ENCODE measurements around the gene EDN2.

The EDN2 gene

DNA sequence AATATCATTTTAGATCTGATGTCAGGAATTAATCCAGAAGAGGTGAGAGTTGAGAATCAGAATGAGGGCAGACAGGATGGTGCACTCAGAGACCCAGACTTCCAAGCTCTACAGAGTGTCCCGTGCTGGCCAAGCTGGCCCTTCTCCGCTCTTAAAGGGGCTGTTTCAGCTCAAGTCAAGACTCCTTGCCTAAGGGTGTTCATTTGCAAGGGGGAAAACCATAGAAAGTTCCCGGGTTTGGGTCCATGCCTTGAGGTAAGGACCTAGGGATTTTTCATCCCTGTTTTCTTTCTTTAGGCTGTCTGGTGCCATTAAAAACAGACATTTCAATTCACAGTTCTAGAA lies 47.5 kb downstream of the EDN2 start:
- no peak for DNase-seq (ENCODE audit: low read depth)

DNA sequence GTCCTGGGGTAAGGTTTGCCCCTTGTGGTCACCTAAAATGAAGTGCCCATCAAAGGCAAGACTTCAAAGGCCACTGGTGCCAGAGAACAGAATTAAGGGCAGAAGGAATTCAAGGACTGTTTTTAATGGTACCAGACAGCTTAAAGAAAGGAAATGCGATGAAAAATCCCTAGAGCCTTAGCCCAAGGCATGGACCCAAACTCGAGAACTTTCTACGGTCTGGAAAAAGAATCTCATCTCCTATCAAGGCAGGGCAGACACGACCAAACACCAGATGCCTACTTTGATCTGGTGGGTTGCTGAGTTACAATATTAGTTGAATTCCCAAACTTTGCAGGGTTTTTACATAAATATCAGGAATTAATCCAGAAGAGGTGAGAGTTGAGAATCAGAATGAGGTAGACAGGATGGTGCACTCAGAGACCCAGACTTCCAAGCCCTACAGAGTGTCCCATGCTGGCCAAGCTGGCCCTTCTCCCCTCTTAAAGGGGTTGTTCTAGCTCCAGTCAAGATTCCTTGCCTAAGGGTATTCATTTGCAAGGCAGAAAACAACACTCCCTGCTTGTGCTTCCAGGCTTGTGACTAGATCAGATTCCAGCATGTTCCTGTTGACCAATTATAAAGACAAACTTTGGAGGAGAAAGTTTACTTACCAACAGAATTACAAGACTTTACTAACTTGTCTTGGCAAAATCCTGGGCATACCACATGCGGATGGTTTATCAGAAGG lies 48.0 kb downstream of the EDN2 start:
- DNase-seq (ENCODE audit: low read depth) = no peak

DNA sequence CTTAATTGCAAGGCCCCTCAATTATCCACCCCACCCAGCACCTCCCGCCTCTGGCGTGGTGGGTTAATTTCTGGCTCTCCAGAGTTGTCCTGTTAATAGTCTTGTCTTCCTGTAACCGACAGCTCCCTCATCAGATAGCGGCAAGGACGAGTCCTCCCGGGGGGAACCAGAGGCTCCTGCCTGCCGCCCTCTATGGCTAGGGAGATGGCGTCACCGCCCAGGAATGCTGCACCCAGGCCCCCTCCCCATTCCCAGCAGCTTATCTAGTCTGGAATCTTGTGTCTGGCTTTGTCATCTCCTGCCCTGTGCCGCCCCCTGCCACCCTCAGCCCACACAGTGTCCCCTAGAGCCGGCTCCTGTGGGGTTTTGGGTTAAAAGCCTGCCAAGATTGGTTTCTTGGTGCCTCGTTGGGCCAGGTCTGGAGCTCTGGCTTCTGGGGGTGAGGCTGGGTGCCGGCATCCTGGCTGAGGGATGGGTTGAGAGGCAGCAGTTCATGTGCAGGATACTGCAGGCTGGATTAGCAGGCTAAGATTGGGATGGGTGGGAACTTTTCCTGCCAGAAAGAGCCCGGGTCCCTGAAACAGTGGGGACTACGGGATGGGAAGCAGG lies 48.8 kb downstream of the EDN2 start:
- no peak for DNase-seq (ENCODE audit: low read depth)

DNA sequence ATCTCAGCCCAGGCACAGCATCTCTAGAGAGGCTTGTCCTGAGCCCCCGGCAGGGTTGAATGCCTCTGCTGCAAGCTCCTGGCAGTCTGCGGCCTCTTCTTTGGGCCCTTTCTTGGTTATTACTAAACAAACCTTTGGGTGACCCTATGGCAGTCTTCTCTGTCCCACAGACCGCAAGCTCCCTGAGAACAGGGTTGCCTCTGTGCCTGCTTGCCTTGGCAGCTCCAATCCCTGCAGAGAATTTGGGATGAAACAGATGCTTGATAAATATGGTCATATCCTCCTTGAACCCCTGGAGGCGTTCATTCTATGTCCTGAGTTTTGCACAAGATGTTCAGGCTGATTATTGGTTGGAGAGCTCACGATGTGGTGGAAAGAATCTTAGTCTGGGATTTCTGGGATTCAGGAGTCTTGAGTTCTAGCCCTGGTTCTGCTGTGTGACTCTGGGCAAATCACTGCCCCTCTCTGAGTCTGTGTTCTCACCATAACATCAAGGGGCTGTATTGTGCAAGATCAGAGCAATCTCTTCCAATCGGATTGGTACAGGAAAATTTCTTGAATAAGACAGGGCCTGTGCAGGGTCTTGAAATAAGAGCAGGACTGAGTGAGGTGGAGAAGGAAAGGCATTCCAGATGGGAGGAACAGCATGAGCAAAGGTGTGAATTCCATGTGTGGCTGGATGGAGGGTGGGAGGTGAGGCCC lies 49.6 kb downstream of the EDN2 start:
- DNase-seq (ENCODE audit: low read depth) = no peak

DNA sequence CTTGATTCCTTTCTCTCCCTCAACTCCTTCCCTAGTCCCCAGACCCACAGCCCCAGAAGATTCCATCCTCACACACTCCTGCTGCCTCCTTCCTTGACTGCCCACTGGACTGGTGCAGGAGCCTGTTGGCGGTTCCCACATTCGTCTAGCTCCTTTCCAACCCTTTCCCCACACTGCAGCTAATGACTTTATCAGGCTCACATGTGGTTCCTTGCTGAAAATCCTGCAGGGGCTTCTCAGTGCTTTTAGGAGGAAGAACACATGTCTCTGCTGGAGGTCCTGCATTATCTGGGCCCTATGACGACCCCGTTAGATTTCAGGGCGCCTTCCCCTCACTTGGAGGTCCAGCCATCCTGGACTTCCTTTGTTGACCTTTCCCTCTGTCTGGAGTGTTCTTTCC lies 50.2 kb downstream of the EDN2 start:
- no peak for DNase-seq (ENCODE audit: low read depth)

- DNase-seq (ENCODE audit: low read depth) = no peak
Measured at GRCh38 chr1:41433501-41433900, 51.0 kb downstream of the EDN2 start.

DNA sequence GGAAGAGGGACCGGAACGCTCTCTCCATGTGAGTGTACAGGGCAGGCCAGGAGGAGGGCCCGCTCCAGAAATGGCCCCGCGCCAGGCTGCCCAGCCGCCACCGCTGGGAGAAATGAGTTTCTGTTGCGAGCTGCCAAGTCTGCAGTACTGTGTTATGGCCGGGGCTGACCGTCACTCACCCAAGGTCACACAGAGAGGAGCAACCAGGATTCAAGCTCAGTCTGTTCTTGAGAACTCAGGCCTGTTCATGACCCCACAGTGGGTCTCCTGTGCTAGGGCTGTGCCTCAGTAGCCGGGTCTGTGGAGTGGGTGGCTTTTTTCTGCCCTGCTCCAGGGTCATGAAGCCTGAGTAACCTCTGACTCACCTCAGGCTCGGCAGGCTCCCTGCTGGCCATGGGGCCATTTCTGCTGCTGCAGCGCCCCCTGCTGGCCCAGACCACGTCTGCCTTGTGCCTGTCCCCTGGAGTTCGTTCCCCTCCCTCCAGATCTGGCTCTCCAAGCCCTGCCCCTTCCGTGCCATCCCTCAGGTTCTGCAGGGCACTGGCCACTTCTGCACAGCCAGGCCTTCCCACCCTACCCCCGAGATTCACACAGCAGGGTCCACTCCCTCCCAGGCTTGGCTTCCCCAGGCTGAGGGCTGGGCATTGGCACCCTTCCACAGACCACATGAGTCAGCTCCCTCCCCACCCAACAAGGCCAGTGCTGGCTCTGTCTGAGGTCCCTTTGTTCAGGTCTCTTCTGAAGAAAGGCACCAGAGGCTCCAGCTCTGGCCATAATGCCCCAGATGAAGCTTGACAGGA lies 51.8 kb downstream of the EDN2 start:
- peak; percentile 75 for DNase-seq (ENCODE audit: low read depth)

GRCh38 chr1:41431490-41432350 lies 52.8 kb downstream of the EDN2 start:
- DNase-seq (ENCODE audit: low read depth) = no peak

- no peak for DNase-seq (ENCODE audit: low read depth)
Measured at GRCh38 chr1:41430582-41430981, 53.9 kb downstream of the EDN2 start.

DNA sequence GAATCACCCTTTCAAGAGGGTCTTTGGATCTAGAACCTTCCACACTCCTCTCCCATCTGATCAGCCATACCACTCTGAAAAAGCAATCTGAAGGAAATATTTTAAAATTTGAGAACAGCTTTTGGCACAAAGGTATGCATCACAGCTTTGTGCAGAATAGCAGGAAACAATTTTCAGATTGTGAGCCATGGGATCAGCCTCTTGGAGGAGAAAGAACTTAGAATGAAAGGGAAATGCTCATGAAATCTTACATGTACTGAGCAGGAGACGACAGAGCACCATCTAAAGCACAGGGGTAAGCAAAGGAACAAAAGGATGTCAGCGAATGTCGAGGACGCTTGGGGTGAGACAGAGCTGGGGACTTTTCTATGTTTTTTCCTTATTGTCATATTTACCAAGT lies 54.4 kb downstream of the EDN2 start:
- no peak for DNase-seq (ENCODE audit: low read depth)

GRCh38 chr1:41429641-41430035 lies 54.8 kb downstream of the EDN2 start:
- no peak for DNase-seq (ENCODE audit: low read depth)
